ENCODE results near the gene MAPK12. TPM values are rescaled to one million over a fixed set of nuclear protein-coding genes. Genes with fewer than 3 reads are reported as not detected.

MAPK12 gene
- total and polyA plus RNA-seq, 2 donors (not counting 1 experiment from before 2014, with no cell fraction given), result 6.5 to 7.8 TPM

GRCh38 chr22:50305923-50306566 is 44.6 kb upstream of the MAPK12 start:
- H3K27me3 ChIP-seq (replicated peaks in 1 of 4; ENCODE audit: control extremely low read depth in 1 of 4, control insufficient read depth in 3 of 4, insufficient read depth in 4 of 4, low read length in 3 of 4), result peaks cover 0 to 28% (median 7%) of the 10 kb centered on the region in 4 experiments
- no peaks in the 10 kb centered on the region for H4K20me1 ChIP-seq (ENCODE audit: control insufficient read depth, insufficient read depth, low read length, poor library complexity, severe bottlenecking)

More at GRCh38 chr22:50305923-50306566, 44.6 kb upstream of the MAPK12 start:
- Mint-ChIP-seq H3K4me3 (peak overlapping the region; percentile 84), H3K4me1 (peaks cover 52% of the 10 kb centered on the region), H3K27me3 (peaks cover 5% of the 10 kb centered on the region), H3K27ac (peak overlapping the region; percentile 84), H3K9me3 (ENCODE audit: insufficient read depth) (no peaks in the 10 kb centered on the region)
- Histone ChIP-seq H3K36me3 (replicated peaks in 1 of 2; ENCODE audit: control extremely low read depth in 1 of 2, control insufficient read depth in 1 of 2, extremely low read depth in 1 of 2, insufficient read depth in 2 of 2, low read length in 1 of 2) (no peaks in the 10 kb centered on the region), H3K4me3 (ENCODE audit: control extremely low read depth in 1 of 5, extremely low read depth in 1 of 5, insufficient read depth in 1 of 5, low read depth in 2 of 5, low read length in 4 of 5) (peak overlapping the region in 2 of 5 experiments; percentile 15 to 47), H3K27ac (ENCODE audit: low read length in 2 of 2) (no peak overlapping the region), H3K79me2 (ENCODE audit: control insufficient read depth, insufficient read depth, low read length) (no peaks in the 10 kb centered on the region), H2AFZ (ENCODE audit: insufficient read depth, low read depth, low read length, poor library complexity, severe bottlenecking) (no peak overlapping the region), H3K4me2 (replicated peaks; ENCODE audit: low read depth, low read length, poor library complexity, severe bottlenecking) (peak overlapping the region; percentile 95), H3K9ac (ENCODE audit: low read length) (peak overlapping the region; percentile 19), H3K9me3 (ENCODE audit: control extremely low read depth in 1 of 3, control insufficient read depth in 2 of 3, insufficient read depth in 1 of 3, low read length in 2 of 3) (peaks cover 0 to 5% (median 0%) of the 10 kb centered on the region in 3 donors), H3K4me1 (ENCODE audit: control insufficient read depth in 2 of 2, insufficient read depth in 2 of 2, low read length in 2 of 2) (peaks cover 75 to 81% of the 10 kb centered on the region in 2 donors)
- DNase-seq, result peak; percentile 50
- TF ChIP-seq, protein P1, sequence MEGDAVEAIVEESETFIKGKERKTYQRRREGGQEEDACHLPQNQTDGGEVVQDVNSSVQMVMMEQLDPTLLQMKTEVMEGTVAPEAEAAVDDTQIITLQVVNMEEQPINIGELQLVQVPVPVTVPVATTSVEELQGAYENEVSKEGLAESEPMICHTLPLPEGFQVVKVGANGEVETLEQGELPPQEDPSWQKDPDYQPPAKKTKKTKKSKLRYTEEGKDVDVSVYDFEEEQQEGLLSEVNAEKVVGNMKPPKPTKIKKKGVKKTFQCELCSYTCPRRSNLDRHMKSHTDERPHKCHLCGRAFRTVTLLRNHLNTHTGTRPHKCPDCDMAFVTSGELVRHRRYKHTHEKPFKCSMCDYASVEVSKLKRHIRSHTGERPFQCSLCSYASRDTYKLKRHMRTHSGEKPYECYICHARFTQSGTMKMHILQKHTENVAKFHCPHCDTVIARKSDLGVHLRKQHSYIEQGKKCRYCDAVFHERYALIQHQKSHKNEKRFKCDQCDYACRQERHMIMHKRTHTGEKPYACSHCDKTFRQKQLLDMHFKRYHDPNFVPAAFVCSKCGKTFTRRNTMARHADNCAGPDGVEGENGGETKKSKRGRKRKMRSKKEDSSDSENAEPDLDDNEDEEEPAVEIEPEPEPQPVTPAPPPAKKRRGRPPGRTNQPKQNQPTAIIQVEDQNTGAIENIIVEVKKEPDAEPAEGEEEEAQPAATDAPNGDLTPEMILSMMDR (IDR thresholded peaks at IDR 0.05), result no peak
- TF ChIP-seq EZH2 (IDR thresholded peaks at IDR 0.05; ENCODE audit: borderline replicate concordance, insufficient read depth, low read depth, low read length, poor library complexity, severe bottlenecking), result no peak
- ChIA-PET POLR2A (interaction anchor here (0.6 to 7.5 kb wide), 6 partner anchors 10 to 54 kb away, joined by 3 to 61 read pairs (median 6); no protein-coding TSS in a partner anchor), CTCF (interaction anchor here (0.7 to 3.1 kb wide), 7 partner anchors 9 to 157 kb away, joined by 3 to 19 read pairs (median 3); no protein-coding TSS in a partner anchor)
- 9% methylated on average over 17 of the region's 21 CpGs for WGBS (ENCODE audit: insufficient coverage)
- intact Hi-C loops (cut with micrococcal nuclease), result loop anchor here (1.0 kb wide), 2 partner anchors 8 to 14 kb away; no protein-coding TSS in a partner anchor
- peak; percentile 22 for ATAC-seq (ENCODE audit: low read depth)

All from B cell (primary cell).